GM23338 (cell line): ENCODE results near the gene FATE1. TPM values are rescaled to one million over a fixed set of nuclear protein-coding genes. Genes with fewer than 3 reads are reported as not detected.

Experiments
- ATAC-seq: fragments of 200-7000 bp; cut with Tn5 transposase; 3 replicates; pipeline ENCODE4 v1.9.1; 2020
- DNase-seq: peaks from one replicate; pipeline ENCODE4 v3.0.0-alpha.2; 2015; ENCODE audit warnings: low spot score
- H2AFZ ChIP-seq: fragments of 200-600 bp; sonication (generic); 2 replicates; pipeline ENCODE4 v1.8.0; 2016; ENCODE audit warnings: antibody characterized with exemption, mild to moderate bottlenecking, moderate library complexity
- H3F3A ChIP-seq: fragments of 200-600 bp; sonication (generic); replicated peaks from 2 replicates; pipeline ENCODE4 v1.8.0; 2017; ENCODE audit warnings: antibody characterized with exemption, mixed run types, low read depth
- H3K27ac ChIP-seq: fragments of 200-600 bp; sonication (generic); 2 replicates; pipeline ENCODE4 v1.6.1; 2016; ENCODE audit warnings: low read depth
- H3K27me3 ChIP-seq: fragments of 200-600 bp; sonication (generic); 2 replicates; pipeline ENCODE4 v1.8.0; 2016; ENCODE audit warnings: mild to moderate bottlenecking, mixed run types, moderate library complexity; ENCODE audit not compliant: insufficient read depth
- H3K36me3 ChIP-seq: fragments of 200-600 bp; sonication (generic); 2 replicates; pipeline ENCODE4 v1.8.0; 2016; ENCODE audit warnings: mild to moderate bottlenecking; ENCODE audit not compliant: insufficient read depth
- H3K4me1 ChIP-seq: fragments of 200-600 bp; sonication (generic); 2 replicates; pipeline ENCODE4 v1.8.0; 2016; ENCODE audit warnings: mild to moderate bottlenecking, moderate library complexity; ENCODE audit not compliant: insufficient read depth
- H3K4me2 ChIP-seq: fragments of 200-600 bp; sonication (generic); 2 replicates; pipeline ENCODE4 v1.7.1; 2017; ENCODE audit warnings: mixed run types
- H3K4me3 ChIP-seq: fragments of 200-600 bp; sonication (generic); 2 replicates; pipeline ENCODE4 v1.6.1; 2016; ENCODE audit warnings: mixed run types
- H3K79me2 ChIP-seq: fragments of 200-600 bp; sonication (generic); replicated peaks from 2 replicates; pipeline ENCODE4 v1.8.0; 2017; ENCODE audit warnings: mild to moderate bottlenecking; ENCODE audit not compliant: insufficient read depth
- H3K9me2 ChIP-seq: fragments of 200-600 bp; sonication (generic); 2 replicates; pipeline ENCODE4 v1.8.0; 2017; ENCODE audit not compliant: insufficient read depth
- H4K20me1 ChIP-seq: fragments of 200-600 bp; sonication (generic); replicated peaks from 2 replicates; pipeline ENCODE4 v1.8.0; 2017; ENCODE audit warnings: mild to moderate bottlenecking; ENCODE audit not compliant: insufficient read depth
- H3K27ac Mint-ChIP-seq: 2 replicates; pipeline ENCODE4 v1.8.0; 2020; ENCODE audit warnings: inconsistent platforms, mild to moderate bottlenecking, moderate library complexity, mixed read lengths
- H3K27me3 Mint-ChIP-seq: 3 replicates; pipeline ENCODE4 v1.8.0; 2022; ENCODE audit warnings: low read depth, mild to moderate bottlenecking, moderate library complexity, mixed read lengths, inconsistent platforms; ENCODE audit not compliant: insufficient read depth, poor library complexity
- H3K36me3 Mint-ChIP-seq: 3 replicates; pipeline ENCODE4 v1.8.0; 2021; ENCODE audit warnings: low read depth, mild to moderate bottlenecking, inconsistent platforms, moderate library complexity, mixed read lengths
- H3K4me1 Mint-ChIP-seq: 3 replicates; pipeline ENCODE4 v1.8.0; 2020; ENCODE audit warnings: mild to moderate bottlenecking, inconsistent platforms, mixed read lengths
- H3K4me3 Mint-ChIP-seq: 3 replicates; pipeline ENCODE4 v1.8.0; 2021; ENCODE audit warnings: moderate library complexity, mild to moderate bottlenecking, inconsistent platforms, mixed read lengths
- H3K9me3 Mint-ChIP-seq: 3 replicates; pipeline ENCODE4 v1.8.0; 2020; ENCODE audit warnings: moderate library complexity, mild to moderate bottlenecking, inconsistent platforms, mixed read lengths
- CREB1 ChIP-seq: fragments of 250-450 bp; sonication (Bioruptor Pico); IDR thresholded peaks from 2 replicates; pipeline ENCODE4 v1.5.0; 2020; ENCODE audit warnings: low read depth, mild to moderate bottlenecking, moderate library complexity
- EZH2 ChIP-seq: fragments of 200-600 bp; sonication (generic); IDR thresholded peaks from one replicate; pipeline ENCODE4 v1.8.0; 2017; ENCODE audit warnings: antibody characterized with exemption, mild to moderate bottlenecking, low read depth; ENCODE audit not compliant: unreplicated experiment
- EZH2phosphoT487 ChIP-seq: fragments of 200-600 bp; sonication (generic); IDR thresholded peaks from one replicate; pipeline ENCODE4 v1.8.1; 2018; ENCODE audit warnings: antibody characterized with exemption; ENCODE audit not compliant: unreplicated experiment
- JUNB ChIP-seq: IDR thresholded peaks from one replicate; pipeline ENCODE4 v1.6.1; 2016; ENCODE audit warnings: antibody characterized with exemption; ENCODE audit not compliant: unreplicated experiment
- NANOG ChIP-seq: IDR thresholded peaks from 2 replicates; pipeline ENCODE4 v1.6.1; 2016; ENCODE audit warnings: antibody characterized with exemption, borderline replicate concordance
- POLR2AphosphoS5 ChIP-seq: IDR thresholded peaks from 2 replicates; pipeline ENCODE4 v1.6.1; 2016; ENCODE audit warnings: antibody characterized with exemption, low read depth
- STAT1 ChIP-seq: IDR thresholded peaks from one replicate; pipeline ENCODE4 v1.6.1; 2016; ENCODE audit warnings: antibody characterized with exemption; ENCODE audit not compliant: unreplicated experiment
- ZNF114 ChIP-seq: fragments of 250-450 bp; sonication (Bioruptor Pico); IDR thresholded peaks from 2 replicates; pipeline ENCODE4 v1.5.0; 2020; ENCODE audit warnings: mild to moderate bottlenecking, moderate library complexity
- ZNF331 ChIP-seq: fragments of 250-450 bp; sonication (Bioruptor Pico); IDR thresholded peaks from 2 replicates; pipeline ENCODE4 v1.5.0; 2020; ENCODE audit warnings: low read depth, mild to moderate bottlenecking, moderate library complexity
- polyA plus RNA-seq: library from polyadenylated mRNA; unstranded; fragments of >200 nt; fragmentation: Nextera tagmentation; extraction: Ambion mirVana; gene quantifications from 2 replicates; pipeline ENCODE4 v1.2.1, GENCODE V29; 2016
- total RNA-seq: library from RNA; depleted of rRNA; stranded (reverse); fragments of >200 nt; shearing (Covaris generic); gene quantifications from 2 replicates; pipeline ENCODE4 v1.2.3, GENCODE V29; 2014
- TF ChIP-seq, protein P1 (sequence below): fragments of 250-450 bp; sonication (Bioruptor Pico); IDR thresholded peaks from 2 replicates; pipeline ENCODE4 v1.5.0; 2020; ENCODE audit warnings: mild to moderate bottlenecking, moderate library complexity
- TF ChIP-seq, protein P2 (sequence below): IDR thresholded peaks from 2 replicates; pipeline ENCODE4 v1.6.1; 2016; ENCODE audit warnings: antibody characterized with exemption
- TF ChIP-seq, protein P3 (sequence below): IDR thresholded peaks from one replicate; pipeline ENCODE4 v1.6.1; 2018; ENCODE audit warnings: antibody characterized with exemption; ENCODE audit not compliant: unreplicated experiment
- TF ChIP-seq, protein P4 (sequence below), 2 experiments: fragments of 200-600 bp in 1 of 2; sonication (generic) in 1 of 2; conservative IDR thresholded peaks; 2 replicates each; pipeline versions ENCODE4 v1.5.1 to v1.6.1; 2016 to 2017; ENCODE audit warnings: antibody characterized with exemption in 2 of 2, low read depth in 2 of 2, mild to moderate bottlenecking in 2 of 2, moderate library complexity in 1 of 2

The FATE1 gene
- total and polyA plus RNA-seq, 2 experiments from 2014 or later: 0.31 TPM; not detected in 1

DNA sequence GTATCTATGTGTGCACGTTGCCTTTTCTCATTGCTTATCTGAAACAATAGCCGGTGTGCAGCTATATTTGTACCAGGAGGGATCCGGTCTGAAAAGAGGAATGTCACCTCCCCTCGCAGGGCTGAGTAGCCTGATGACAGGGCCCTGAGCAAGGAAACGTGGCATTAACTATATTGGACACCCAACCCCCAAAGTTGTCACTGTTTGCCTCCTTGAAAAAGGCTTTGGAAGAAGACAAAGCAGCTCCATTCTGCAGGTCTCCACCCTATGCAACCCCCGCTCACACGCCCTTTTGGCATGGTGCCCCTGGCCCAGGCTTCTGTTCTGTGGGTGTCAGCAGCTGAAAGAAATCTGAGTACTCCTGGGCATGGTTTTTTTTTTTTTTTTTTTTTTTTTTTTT lies 12.3 kb upstream of the FATE1 start:
- Mint-ChIP-seq H3K4me1 (peaks cover 4% of the 10 kb centered on the region; the same call in 2 of the 3 replicates), H3K27ac (no peak overlapping the region), H3K4me3 (no peak overlapping the region), H3K27me3 (peaks cover 1% of the 10 kb centered on the region), H3K36me3 (no peaks in the 10 kb centered on the region), H3K9me3 (no peaks in the 10 kb centered on the region)
- Histone ChIP-seq H3K4me3 (no peak overlapping the region), H3K27me3 (no peaks in the 10 kb centered on the region), H2AFZ (no peak overlapping the region), H3K36me3 (no peaks in the 10 kb centered on the region), H3K27ac (no peak overlapping the region), H3F3A (no peaks in the 10 kb centered on the region), H3K9me2 (no peaks in the 10 kb centered on the region), H3K4me2 (no peak overlapping the region), H3K4me1 (no peaks in the 10 kb centered on the region), H3K79me2 (no peaks in the 10 kb centered on the region), H4K20me1 (no peaks in the 10 kb centered on the region)
- DNase-seq: no peak
- no peak for ATAC-seq
- TF ChIP-seq ZNF331 (CRISPR knock-in tag) (no peak), EZH2phosphoT487 (no peak), JUNB (no peak), NANOG (no peak), EZH2 (no peak), STAT1 (no peak), ZNF114 (CRISPR knock-in tag) (no peak), POLR2AphosphoS5 (no peak), CREB1 (CRISPR knock-in tag) (no peak)
- TF ChIP-seq, protein P1, sequence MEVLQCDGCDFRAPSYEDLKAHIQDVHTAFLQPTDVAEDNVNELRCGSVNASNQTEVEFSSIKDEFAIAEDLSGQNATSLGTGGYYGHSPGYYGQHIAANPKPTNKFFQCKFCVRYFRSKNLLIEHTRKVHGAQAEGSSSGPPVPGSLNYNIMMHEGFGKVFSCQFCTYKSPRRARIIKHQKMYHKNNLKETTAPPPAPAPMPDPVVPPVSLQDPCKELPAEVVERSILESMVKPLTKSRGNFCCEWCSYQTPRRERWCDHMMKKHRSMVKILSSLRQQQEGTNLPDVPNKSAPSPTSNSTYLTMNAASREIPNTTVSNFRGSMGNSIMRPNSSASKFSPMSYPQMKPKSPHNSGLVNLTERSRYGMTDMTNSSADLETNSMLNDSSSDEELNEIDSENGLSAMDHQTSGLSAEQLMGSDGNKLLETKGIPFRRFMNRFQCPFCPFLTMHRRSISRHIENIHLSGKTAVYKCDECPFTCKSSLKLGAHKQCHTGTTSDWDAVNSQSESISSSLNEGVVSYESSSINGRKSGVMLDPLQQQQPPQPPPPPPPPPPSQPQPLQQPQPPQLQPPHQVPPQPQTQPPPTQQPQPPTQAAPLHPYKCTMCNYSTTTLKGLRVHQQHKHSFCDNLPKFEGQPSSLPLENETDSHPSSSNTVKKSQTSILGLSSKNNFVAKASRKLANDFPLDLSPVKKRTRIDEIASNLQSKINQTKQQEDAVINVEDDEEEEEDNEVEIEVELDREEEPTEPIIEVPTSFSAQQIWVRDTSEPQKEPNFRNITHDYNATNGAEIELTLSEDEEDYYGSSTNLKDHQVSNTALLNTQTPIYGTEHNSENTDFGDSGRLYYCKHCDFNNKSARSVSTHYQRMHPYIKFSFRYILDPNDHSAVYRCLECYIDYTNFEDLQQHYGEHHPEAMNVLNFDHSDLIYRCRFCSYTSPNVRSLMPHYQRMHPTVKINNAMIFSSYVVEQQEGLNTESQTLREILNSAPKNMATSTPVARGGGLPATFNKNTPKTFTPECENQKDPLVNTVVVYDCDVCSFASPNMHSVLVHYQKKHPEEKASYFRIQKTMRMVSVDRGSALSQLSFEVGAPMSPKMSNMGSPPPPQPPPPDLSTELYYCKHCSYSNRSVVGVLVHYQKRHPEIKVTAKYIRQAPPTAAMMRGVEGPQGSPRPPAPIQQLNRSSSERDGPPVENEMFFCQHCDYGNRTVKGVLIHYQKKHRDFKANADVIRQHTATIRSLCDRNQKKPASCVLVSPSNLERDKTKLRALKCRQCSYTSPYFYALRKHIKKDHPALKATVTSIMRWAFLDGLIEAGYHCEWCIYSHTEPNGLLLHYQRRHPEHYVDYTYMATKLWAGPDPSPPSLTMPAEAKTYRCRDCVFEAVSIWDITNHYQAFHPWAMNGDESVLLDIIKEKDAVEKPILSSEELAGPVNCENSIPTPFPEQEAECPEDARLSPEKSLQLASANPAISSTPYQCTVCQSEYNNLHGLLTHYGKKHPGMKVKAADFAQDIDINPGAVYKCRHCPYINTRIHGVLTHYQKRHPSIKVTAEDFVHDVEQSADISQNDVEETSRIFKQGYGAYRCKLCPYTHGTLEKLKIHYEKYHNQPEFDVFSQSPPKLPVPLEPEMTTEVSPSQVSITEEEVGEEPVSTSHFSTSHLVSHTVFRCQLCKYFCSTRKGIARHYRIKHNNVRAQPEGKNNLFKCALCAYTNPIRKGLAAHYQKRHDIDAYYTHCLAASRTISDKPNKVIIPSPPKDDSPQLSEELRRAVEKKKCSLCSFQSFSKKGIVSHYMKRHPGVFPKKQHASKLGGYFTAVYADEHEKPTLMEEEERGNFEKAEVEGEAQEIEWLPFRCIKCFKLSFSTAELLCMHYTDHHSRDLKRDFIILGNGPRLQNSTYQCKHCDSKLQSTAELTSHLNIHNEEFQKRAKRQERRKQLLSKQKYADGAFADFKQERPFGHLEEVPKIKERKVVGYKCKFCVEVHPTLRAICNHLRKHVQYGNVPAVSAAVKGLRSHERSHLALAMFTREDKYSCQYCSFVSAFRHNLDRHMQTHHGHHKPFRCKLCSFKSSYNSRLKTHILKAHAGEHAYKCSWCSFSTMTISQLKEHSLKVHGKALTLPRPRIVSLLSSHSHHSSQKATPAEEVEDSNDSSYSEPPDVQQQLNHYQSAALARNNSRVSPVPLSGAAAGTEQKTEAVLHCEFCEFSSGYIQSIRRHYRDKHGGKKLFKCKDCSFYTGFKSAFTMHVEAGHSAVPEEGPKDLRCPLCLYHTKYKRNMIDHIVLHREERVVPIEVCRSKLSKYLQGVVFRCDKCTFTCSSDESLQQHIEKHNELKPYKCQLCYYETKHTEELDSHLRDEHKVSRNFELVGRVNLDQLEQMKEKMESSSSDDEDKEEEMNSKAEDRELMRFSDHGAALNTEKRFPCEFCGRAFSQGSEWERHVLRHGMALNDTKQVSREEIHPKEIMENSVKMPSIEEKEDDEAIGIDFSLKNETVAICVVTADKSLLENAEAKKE (CRISPR knock-in tag): no peak
- TF ChIP-seq, protein P2, sequence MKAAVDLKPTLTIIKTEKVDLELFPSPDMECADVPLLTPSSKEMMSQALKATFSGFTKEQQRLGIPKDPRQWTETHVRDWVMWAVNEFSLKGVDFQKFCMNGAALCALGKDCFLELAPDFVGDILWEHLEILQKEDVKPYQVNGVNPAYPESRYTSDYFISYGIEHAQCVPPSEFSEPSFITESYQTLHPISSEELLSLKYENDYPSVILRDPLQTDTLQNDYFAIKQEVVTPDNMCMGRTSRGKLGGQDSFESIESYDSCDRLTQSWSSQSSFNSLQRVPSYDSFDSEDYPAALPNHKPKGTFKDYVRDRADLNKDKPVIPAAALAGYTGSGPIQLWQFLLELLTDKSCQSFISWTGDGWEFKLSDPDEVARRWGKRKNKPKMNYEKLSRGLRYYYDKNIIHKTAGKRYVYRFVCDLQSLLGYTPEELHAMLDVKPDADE: no peak
- TF ChIP-seq, protein P3, sequence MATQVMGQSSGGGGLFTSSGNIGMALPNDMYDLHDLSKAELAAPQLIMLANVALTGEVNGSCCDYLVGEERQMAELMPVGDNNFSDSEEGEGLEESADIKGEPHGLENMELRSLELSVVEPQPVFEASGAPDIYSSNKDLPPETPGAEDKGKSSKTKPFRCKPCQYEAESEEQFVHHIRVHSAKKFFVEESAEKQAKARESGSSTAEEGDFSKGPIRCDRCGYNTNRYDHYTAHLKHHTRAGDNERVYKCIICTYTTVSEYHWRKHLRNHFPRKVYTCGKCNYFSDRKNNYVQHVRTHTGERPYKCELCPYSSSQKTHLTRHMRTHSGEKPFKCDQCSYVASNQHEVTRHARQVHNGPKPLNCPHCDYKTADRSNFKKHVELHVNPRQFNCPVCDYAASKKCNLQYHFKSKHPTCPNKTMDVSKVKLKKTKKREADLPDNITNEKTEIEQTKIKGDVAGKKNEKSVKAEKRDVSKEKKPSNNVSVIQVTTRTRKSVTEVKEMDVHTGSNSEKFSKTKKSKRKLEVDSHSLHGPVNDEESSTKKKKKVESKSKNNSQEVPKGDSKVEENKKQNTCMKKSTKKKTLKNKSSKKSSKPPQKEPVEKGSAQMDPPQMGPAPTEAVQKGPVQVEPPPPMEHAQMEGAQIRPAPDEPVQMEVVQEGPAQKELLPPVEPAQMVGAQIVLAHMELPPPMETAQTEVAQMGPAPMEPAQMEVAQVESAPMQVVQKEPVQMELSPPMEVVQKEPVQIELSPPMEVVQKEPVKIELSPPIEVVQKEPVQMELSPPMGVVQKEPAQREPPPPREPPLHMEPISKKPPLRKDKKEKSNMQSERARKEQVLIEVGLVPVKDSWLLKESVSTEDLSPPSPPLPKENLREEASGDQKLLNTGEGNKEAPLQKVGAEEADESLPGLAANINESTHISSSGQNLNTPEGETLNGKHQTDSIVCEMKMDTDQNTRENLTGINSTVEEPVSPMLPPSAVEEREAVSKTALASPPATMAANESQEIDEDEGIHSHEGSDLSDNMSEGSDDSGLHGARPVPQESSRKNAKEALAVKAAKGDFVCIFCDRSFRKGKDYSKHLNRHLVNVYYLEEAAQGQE: no peak
- TF ChIP-seq, protein P4, sequence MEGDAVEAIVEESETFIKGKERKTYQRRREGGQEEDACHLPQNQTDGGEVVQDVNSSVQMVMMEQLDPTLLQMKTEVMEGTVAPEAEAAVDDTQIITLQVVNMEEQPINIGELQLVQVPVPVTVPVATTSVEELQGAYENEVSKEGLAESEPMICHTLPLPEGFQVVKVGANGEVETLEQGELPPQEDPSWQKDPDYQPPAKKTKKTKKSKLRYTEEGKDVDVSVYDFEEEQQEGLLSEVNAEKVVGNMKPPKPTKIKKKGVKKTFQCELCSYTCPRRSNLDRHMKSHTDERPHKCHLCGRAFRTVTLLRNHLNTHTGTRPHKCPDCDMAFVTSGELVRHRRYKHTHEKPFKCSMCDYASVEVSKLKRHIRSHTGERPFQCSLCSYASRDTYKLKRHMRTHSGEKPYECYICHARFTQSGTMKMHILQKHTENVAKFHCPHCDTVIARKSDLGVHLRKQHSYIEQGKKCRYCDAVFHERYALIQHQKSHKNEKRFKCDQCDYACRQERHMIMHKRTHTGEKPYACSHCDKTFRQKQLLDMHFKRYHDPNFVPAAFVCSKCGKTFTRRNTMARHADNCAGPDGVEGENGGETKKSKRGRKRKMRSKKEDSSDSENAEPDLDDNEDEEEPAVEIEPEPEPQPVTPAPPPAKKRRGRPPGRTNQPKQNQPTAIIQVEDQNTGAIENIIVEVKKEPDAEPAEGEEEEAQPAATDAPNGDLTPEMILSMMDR (conservative IDR thresholded peaks at IDR 0.05; ENCODE audit: low read depth in 2 of 2): no peak
